Activated naive CD4-positive, alpha-beta T cell treated with anti-CD3 and anti-CD28 coated beads, Interleukin-2, amount 10 ng/mL, durations not matched to agents 7 days and 5 days (primary cell): ENCODE results near the gene DDX31.

Source experiments
- CTCF ChIA-PET: fragments of 350-600 bp; sonication (Branson Sonifier 250); formaldehyde crosslinking; loops from one replicate; lab custom pipeline; 2021; ENCODE audit warnings: antibody characterized with exemption; lab: Charles Lee
- DNase-seq: peaks from one replicate; pipeline ENCODE4 v3.0.0-alpha.2; 2020
- H3K27ac Mint-ChIP-seq: one replicate; pipeline ENCODE4 v1.8.0; 2021; ENCODE audit warnings: mild to moderate bottlenecking, moderate library complexity, mixed read lengths
- H3K27me3 Mint-ChIP-seq: one replicate; pipeline ENCODE4 v1.8.0; 2021; ENCODE audit warnings: mild to moderate bottlenecking, mixed read lengths
- H3K36me3 Mint-ChIP-seq: one replicate; pipeline ENCODE4 v1.8.0; 2021; ENCODE audit warnings: mixed read lengths
- H3K4me1 Mint-ChIP-seq: one replicate; pipeline ENCODE4 v1.8.0; 2021; ENCODE audit warnings: mixed read lengths
- H3K4me3 Mint-ChIP-seq: one replicate; pipeline ENCODE4 v1.8.0; 2021; ENCODE audit warnings: mild to moderate bottlenecking, moderate library complexity, mixed read lengths
- H3K9me3 Mint-ChIP-seq: one replicate; pipeline ENCODE4 v1.8.0; 2021; ENCODE audit warnings: mixed read lengths

Gene DDX31

DNA sequence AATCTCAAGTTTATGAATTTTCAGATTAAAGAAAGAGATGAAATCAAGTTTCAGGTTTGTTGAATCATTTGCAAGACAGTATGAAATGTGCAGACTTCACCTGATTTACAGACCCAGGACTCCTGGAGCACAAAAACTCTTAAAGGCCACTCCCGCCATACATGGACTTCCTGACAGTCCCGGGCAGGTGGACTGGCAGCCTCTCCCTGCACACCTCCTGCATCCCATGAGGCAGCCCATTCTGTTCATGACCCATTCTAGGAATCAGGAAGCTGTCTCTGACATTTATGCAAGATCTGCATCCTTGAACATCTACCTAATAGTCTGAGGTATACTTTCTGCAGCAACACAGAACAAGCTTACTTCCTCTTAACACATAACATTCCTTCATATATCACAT is 5.9 kb downstream of the DDX31 start:
- Mint-ChIP-seq H3K36me3 (peaks cover 9% of the 10 kb centered on the region), H3K9me3 (no peaks in the 10 kb centered on the region), H3K4me1 (peaks cover 14% of the 10 kb centered on the region), H3K4me3 (no peak overlapping the region), H3K27me3 (no peaks in the 10 kb centered on the region), H3K27ac (no peak overlapping the region)
- CTCF ChIA-PET: interaction anchor here (1.4 kb wide), 1 partner anchor 15 kb away, joined by 3 read pairs; no protein-coding TSS in a partner anchor
- no peak for DNase-seq

GRCh38 chr9:132663117-132663516 is 6.7 kb downstream of the DDX31 start:
- peaks cover 11% of the 10 kb centered on the region for H3K36me3 Mint-ChIP-seq
- no peak overlapping the region for H3K27ac Mint-ChIP-seq
- H3K9me3 Mint-ChIP-seq: no peaks in the 10 kb centered on the region
- H3K27me3 Mint-ChIP-seq: no peaks in the 10 kb centered on the region
- CTCF ChIA-PET: no interaction called here
- no peak for DNase-seq
- peaks cover 8% of the 10 kb centered on the region for H3K4me1 Mint-ChIP-seq
- no peak overlapping the region for H3K4me3 Mint-ChIP-seq

DNA sequence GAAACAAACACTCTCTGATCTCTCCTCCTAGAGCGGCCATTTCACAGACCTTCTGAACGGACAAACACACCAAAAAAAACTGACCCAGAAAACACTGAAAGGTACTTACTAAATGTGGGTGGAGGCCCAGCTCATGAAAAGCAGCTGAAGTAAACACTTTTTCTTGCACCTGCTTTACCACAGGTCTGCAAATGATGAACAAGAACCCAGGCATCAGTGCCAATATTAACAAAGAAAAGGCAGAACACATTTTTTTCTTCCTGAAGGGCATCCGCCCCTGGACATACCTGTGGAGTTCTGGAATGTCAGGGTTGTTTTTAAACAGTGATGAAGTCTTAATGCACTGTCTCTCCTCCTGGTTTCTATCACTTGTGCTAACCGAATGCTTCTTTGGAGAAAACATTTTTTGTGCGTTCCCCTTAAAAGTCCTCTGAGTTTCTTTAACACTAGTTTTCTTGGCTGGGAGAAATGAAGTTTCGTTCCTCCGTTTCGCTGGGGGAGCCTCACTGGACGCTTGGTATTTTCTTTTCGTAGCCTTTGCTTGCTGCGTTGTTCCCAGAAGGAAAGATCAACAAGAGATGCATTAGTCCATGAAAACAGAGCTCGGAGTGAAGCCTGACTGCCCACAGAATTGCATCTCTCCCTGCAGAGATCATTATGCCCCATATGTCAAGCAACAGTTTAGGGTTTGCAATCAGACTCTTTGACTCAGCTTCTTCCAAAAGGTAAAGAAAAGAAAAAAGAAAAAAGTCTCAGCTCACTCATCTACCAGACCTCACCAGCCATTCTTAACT is 7.4 kb downstream of the DDX31 start:
- DNase-seq: no peak
- peaks cover 12% of the 10 kb centered on the region for H3K36me3 Mint-ChIP-seq
- CTCF ChIA-PET: no interaction called here
- no peak overlapping the region for H3K4me3 Mint-ChIP-seq
- no peaks in the 10 kb centered on the region for H3K27me3 Mint-ChIP-seq
- peaks cover 2% of the 10 kb centered on the region for H3K4me1 Mint-ChIP-seq
- H3K27ac Mint-ChIP-seq: no peak overlapping the region
- H3K9me3 Mint-ChIP-seq: no peaks in the 10 kb centered on the region

DNA sequence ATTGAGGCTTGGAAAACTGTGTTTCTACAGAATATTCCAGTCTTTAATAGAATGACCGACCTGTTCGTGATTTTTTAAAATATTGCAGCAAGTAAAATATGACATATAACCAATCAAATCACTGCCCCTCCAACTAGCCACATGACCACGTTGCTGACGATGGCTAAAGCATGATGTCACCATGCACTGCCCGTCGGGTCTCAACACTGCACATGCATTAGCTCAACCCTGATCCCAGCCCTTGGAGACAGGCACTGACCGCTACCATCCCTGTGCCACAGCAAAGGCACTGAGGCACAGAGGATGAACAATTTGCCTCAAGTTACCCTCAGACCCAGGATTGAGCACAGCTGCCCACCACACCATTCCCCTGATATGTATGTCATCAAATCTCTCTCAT is 13.5 kb downstream of the DDX31 start:
- H3K4me3 Mint-ChIP-seq: no peak overlapping the region
- H3K27me3 Mint-ChIP-seq: no peaks in the 10 kb centered on the region
- H3K36me3 Mint-ChIP-seq: peaks cover 22% of the 10 kb centered on the region
- CTCF ChIA-PET: no interaction called here
- no peak for DNase-seq
- H3K9me3 Mint-ChIP-seq: no peaks in the 10 kb centered on the region
- no peak overlapping the region for H3K27ac Mint-ChIP-seq
- peaks cover 4% of the 10 kb centered on the region for H3K4me1 Mint-ChIP-seq

GRCh38 chr9:132651259-132651658 is 18.5 kb downstream of the DDX31 start:
- CTCF ChIA-PET: interaction anchor here (0.7 to 1.0 kb wide), 4 partner anchors 14 to 239 kb away, joined by 3 read pairs; no protein-coding TSS in a partner anchor
- Mint-ChIP-seq H3K4me1 (peaks cover 4% of the 10 kb centered on the region), H3K27me3 (no peaks in the 10 kb centered on the region), H3K4me3 (no peak overlapping the region), H3K9me3 (no peaks in the 10 kb centered on the region), H3K36me3 (peaks cover 23% of the 10 kb centered on the region), H3K27ac (no peak overlapping the region)
- DNase-seq: peak; percentile 46

DNA sequence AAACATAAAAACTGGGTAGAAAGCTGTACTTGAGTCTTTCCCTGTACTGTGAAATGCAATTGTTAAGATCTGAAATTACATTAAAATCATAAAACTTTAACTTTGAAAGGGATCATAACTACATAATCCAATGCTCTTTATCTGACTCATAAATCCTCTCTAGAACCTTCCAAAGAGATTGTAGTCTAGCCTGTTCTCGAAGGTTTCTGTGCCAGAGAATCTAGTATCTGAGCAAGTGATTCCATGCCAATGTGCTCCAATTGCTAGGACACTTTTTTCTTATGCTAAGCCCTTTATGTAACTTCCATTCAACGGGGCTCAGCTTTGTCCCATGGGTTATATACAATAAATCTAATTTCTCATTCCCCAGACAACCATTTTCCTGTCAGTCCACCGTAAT is 21.1 kb downstream of the DDX31 start:
- no peaks in the 10 kb centered on the region for H3K4me1 Mint-ChIP-seq
- DNase-seq: no peak
- H3K4me3 Mint-ChIP-seq: no peak overlapping the region
- no peak overlapping the region for H3K27ac Mint-ChIP-seq
- peaks cover 34% of the 10 kb centered on the region for H3K36me3 Mint-ChIP-seq
- H3K27me3 Mint-ChIP-seq: no peaks in the 10 kb centered on the region
- CTCF ChIA-PET: no interaction called here
- H3K9me3 Mint-ChIP-seq: no peaks in the 10 kb centered on the region

DNA sequence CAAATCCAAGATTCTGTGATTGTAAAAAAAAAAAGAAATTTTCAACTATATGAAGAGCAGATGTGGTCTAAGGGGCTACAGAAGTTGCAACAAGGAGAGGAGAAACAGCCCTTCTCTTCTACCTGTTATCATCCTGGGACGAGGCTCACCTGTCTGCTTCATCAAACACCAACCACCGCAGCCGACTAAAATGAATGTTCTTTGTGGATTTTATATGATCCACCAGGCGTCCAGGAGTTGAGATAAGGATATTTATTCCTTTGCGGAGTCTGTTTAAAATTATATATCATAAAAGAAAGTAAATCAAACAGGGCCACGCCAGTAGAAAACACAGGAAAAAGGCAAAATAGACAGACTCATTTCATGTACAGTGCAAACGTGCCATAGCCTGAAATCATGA is 21.5 kb downstream of the DDX31 start:
- no peak overlapping the region for H3K27ac Mint-ChIP-seq
- CTCF ChIA-PET: no interaction called here
- no peak overlapping the region for H3K4me3 Mint-ChIP-seq
- DNase-seq: no peak
- peaks cover 34% of the 10 kb centered on the region for H3K36me3 Mint-ChIP-seq
- no peaks in the 10 kb centered on the region for H3K9me3 Mint-ChIP-seq
- H3K27me3 Mint-ChIP-seq: no peaks in the 10 kb centered on the region
- H3K4me1 Mint-ChIP-seq: no peaks in the 10 kb centered on the region

DNA sequence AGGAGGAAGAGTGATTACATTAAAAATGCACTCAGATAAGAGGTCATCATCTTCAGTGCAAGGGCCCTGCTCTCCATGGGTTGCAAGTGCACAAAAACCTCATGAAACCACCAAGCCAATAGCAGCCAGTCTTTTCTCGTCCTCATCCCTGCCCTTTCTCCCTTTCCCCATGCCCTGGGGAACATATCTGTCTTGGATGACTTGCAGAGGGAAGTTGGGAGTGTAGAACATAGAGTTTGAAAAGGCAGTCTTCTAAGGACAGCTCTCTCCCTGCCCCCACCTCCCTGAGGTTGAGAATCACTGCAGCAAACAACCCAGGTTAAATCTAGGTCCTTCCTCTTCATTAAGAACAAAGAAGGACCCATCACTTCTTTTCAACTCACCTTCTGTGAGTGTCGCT is 22.0 kb downstream of the DDX31 start:
- no peak for DNase-seq
- Mint-ChIP-seq H3K36me3 (peaks cover 37% of the 10 kb centered on the region), H3K27ac (no peak overlapping the region), H3K4me1 (no peaks in the 10 kb centered on the region), H3K9me3 (no peaks in the 10 kb centered on the region), H3K4me3 (no peak overlapping the region), H3K27me3 (no peaks in the 10 kb centered on the region)
- CTCF ChIA-PET: no interaction called here

DNA sequence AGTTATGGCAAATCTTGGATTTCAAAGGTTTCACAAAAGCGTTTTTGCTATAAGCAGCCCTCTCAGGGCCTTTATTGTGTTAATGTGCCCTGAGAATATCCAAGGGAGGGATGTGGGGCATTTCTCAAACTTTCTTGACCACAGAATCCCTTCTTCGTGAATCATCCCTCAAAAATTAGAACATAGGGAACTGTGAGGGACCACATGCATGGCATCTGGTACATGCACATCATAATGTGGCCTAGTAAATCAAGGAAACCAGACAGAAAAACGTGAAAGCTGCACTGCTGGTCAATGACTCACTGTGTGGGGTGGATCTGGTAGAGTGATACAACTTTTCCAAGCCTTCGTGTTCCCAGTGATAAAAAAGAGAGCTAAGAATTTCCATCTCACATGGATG is 22.4 kb downstream of the DDX31 start:
- DNase-seq: no peak
- Mint-ChIP-seq H3K27ac (no peak overlapping the region), H3K27me3 (no peaks in the 10 kb centered on the region), H3K9me3 (no peaks in the 10 kb centered on the region), H3K4me3 (no peak overlapping the region), H3K4me1 (no peaks in the 10 kb centered on the region), H3K36me3 (peaks cover 36% of the 10 kb centered on the region)
- CTCF ChIA-PET: interaction anchor here (0.7 kb wide), 1 partner anchor 40 kb away, joined by 4 read pairs; no protein-coding TSS in a partner anchor

GRCh38 chr9:132646726-132647125 is 23.1 kb downstream of the DDX31 start:
- no peak for DNase-seq
- H3K36me3 Mint-ChIP-seq: peaks cover 35% of the 10 kb centered on the region
- no peaks in the 10 kb centered on the region for H3K9me3 Mint-ChIP-seq
- CTCF ChIA-PET: interaction anchor here (0.7 to 1.2 kb wide), 2 partner anchors 41 to 202 kb away, joined by 3 to 4 read pairs; no protein-coding TSS in a partner anchor
- no peaks in the 10 kb centered on the region for H3K4me1 Mint-ChIP-seq
- H3K27ac Mint-ChIP-seq: no peak overlapping the region
- H3K4me3 Mint-ChIP-seq: no peak overlapping the region
- H3K27me3 Mint-ChIP-seq: no peaks in the 10 kb centered on the region

GRCh38 chr9:132645711-132646110 is 24.1 kb downstream of the DDX31 start:
- no peaks in the 10 kb centered on the region for H3K4me1 Mint-ChIP-seq
- H3K9me3 Mint-ChIP-seq: no peaks in the 10 kb centered on the region
- CTCF ChIA-PET: interaction anchor here (1.2 kb wide), 1 partner anchor 203 kb away, joined by 3 read pairs; no protein-coding TSS in a partner anchor
- no peak for DNase-seq
- H3K4me3 Mint-ChIP-seq: no peak overlapping the region
- H3K27me3 Mint-ChIP-seq: no peaks in the 10 kb centered on the region
- peaks cover 41% of the 10 kb centered on the region for H3K36me3 Mint-ChIP-seq
- no peak overlapping the region for H3K27ac Mint-ChIP-seq

DNA sequence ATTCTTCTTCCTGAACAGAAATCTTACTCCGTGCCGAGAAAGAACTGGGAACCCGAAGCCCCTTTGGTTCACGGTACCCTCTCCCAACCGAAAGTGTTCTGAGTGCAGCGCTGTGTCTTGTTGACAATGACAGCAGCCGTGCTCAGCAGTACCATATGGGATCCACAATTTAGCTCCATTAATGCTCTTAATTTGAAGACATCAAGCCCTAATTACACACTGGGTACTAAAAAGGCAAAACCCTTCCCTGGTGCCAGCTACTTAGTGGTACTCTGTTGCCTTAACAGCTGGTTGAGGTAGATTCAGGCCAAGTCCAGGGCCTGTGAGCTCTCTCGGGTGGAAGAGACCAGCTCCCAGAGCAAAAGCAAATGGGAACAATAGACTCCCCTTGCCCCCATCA is 24.5 kb downstream of the DDX31 start:
- H3K36me3 Mint-ChIP-seq: peaks cover 41% of the 10 kb centered on the region
- no peak overlapping the region for H3K27ac Mint-ChIP-seq
- CTCF ChIA-PET: no interaction called here
- no peaks in the 10 kb centered on the region for H3K4me1 Mint-ChIP-seq
- H3K9me3 Mint-ChIP-seq: no peaks in the 10 kb centered on the region
- DNase-seq: no peak
- no peak overlapping the region for H3K4me3 Mint-ChIP-seq
- no peaks in the 10 kb centered on the region for H3K27me3 Mint-ChIP-seq

GRCh38 chr9:132644251-132644650 is 25.5 kb downstream of the DDX31 start:
- no peaks in the 10 kb centered on the region for H3K4me1 Mint-ChIP-seq
- no peak overlapping the region for H3K27ac Mint-ChIP-seq
- CTCF ChIA-PET: no interaction called here
- peaks cover 36% of the 10 kb centered on the region for H3K36me3 Mint-ChIP-seq
- H3K27me3 Mint-ChIP-seq: no peaks in the 10 kb centered on the region
- no peaks in the 10 kb centered on the region for H3K9me3 Mint-ChIP-seq
- no peak for DNase-seq
- H3K4me3 Mint-ChIP-seq: no peak overlapping the region

DNA sequence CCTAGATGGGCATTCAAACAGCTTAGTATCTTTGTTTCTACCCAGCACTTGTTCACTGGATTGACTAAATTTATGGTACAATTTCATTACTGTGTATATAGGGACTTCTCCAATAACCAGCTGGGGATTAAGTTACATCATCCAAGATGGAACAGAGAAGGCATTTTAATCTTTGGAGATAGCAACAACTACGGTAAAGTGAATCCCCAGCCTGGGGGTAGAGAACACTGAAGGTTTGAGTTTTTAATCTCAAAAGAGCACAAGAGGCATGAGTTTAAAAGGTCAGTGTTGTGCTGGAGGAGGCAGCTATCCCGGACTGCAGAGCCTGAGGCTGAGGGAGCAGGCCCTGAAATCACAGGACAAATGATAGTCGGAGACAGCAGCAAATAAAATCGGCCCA is 28.6 kb downstream of the DDX31 start:
- Mint-ChIP-seq H3K4me3 (no peak overlapping the region), H3K27ac (no peak overlapping the region), H3K36me3 (peaks cover 31% of the 10 kb centered on the region), H3K27me3 (no peaks in the 10 kb centered on the region), H3K4me1 (no peaks in the 10 kb centered on the region), H3K9me3 (no peaks in the 10 kb centered on the region)
- CTCF ChIA-PET: no interaction called here
- no peak for DNase-seq

DNA sequence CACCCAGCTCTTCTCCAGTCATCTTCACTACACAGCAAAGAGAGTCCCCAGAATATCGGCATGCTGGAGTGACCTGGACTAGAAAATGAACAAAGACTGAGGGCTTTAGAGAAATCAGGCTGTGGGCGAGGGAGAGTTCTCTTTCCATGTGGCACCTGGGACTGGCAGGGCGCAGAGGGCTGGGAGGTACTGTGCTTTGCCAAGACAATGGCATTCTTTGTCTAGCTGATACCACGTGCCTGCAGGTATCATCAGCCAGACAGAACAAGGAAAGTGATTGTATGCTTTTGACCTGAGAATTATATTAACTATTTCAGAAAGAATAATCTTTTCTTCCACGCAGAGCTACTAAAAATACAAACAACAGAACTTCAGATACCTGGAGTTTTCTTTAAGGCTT is 30.5 kb downstream of the DDX31 start:
- no peaks in the 10 kb centered on the region for H3K4me1 Mint-ChIP-seq
- H3K9me3 Mint-ChIP-seq: no peaks in the 10 kb centered on the region
- CTCF ChIA-PET: no interaction called here
- H3K27ac Mint-ChIP-seq: no peak overlapping the region
- no peak overlapping the region for H3K4me3 Mint-ChIP-seq
- no peak for DNase-seq
- peaks cover 16% of the 10 kb centered on the region for H3K36me3 Mint-ChIP-seq
- no peaks in the 10 kb centered on the region for H3K27me3 Mint-ChIP-seq
